SIG-M5 treated with dmso at 0.1 percent for 504 hours (cell line): ENCODE data around the gene COPZ1.

ENCODE experiments used
- DNase-seq: peaks from one replicate; lab custom pipeline; 2025; ENCODE audit not compliant: unreplicated experiment; lab: John Stamatoyannopoulos, UW

COPZ1 gene

DNA sequence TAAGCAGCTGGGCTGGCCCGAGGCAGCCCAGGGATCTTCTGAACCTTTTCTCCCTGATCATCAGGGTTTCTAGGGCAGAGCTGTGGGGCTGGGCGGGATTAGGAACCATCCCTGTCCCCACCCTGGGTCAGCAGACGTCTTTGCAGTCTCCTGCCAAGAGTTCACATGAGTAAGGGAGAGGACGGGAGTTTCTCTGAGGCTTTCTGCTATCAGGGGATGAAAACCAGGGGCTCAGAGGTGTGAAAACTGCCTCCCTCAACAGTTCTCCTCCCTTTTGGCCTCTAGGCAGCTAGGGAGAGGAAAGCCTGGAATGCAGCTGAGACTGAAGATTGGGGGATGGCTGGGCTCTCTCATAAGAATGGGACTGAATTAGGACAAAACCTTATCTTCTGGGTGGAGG lies 51.7 kb downstream of the COPZ1 start:
- no peak for DNase-seq

DNA sequence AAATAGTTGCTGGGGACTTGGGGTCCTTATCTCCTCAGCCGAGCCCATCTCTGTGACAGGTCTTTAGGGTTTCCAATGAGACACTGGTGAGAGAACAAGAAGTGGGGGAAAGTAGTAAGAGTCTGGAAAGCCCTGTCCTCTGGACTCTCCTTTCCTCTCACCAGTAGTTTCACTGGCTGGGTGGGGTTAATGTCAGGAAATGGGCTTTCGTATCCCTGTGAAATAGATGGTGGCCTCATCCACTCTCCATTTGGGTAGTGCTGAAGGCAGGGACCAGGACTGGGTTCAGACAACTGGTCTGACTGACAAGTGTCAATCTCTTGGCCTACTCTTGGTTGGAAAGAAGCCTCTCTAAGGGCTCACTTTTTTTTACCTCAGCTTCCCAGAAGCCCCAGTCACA lies 52.1 kb downstream of the COPZ1 start:
- DNase-seq, result no peak

GRCh38 chr12:54377797-54378515 lies 53.0 kb downstream of the COPZ1 start:
- no peak for DNase-seq

- no peak for DNase-seq
Observed at GRCh38 chr12:54378796-54379397, 54.0 kb downstream of the COPZ1 start.

DNA sequence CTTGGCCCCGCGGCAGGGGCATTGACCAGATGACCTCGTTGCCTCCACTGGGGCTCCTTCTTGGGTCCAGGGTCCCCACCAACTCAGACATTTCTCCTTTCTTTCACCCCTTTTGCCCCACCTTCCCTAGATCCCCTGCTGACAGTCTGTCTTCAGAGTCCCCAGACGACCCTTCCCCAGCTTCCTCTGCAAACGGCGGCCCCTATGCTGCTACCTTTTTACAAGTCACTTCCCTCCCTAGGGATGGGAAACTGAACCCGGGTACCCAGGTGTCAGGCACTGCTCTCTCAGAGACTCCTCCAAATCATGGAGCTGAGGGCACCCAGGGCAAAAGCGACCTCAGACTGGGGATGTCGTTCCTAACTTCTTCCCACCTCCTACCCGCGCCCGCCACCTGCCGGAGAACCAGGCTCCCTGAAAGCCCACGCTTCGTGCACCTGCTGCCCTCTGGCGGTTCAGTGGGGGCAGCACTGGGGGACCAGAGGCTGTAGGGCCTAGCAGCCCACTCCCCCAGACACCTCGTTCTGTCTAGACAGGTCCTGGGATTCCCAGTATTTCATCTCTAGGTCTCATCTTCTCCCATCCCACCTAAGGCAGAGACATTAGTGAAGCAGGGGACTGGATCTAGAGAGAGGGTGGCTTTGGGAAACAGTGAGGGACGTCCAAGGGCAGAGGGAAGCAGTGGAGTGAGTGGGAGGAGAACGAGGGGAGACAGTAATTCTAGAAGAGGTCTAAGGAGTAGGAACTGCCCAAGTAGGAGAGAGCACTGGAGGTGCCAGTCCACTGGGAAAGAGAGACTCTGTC lies 54.7 kb downstream of the COPZ1 start:
- peak; percentile 91 for DNase-seq

GRCh38 chr12:54381136-54381535 lies 56.2 kb downstream of the COPZ1 start:
- DNase-seq, result no peak

DNA sequence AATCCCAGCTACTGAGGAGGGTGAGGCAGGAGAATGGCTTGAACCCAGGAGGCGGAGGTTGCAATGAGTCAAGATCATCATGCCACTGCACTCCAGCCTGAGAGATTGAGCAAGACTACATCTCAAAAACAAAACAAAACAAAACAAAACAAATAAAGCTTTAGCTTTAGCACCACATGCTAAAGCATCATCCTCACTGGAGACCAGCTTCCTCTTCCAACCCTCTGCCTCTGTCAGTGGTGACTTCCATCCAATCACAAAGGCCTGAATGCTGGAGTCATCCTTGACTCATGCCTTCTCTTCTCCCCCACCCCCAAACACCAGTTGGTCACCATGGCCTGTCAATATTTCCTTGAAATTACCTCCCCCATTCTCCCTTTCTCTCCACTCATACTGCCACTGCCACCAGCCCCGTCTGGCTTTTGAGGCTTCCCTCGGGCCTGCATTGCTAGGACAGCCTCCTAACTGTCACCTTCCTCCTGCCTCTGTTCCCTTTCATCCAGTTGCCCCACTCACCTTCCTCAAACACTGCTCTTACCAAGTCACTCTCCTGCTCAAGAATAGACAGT lies 58.2 kb downstream of the COPZ1 start:
- DNase-seq, result peak; percentile 94

DNA sequence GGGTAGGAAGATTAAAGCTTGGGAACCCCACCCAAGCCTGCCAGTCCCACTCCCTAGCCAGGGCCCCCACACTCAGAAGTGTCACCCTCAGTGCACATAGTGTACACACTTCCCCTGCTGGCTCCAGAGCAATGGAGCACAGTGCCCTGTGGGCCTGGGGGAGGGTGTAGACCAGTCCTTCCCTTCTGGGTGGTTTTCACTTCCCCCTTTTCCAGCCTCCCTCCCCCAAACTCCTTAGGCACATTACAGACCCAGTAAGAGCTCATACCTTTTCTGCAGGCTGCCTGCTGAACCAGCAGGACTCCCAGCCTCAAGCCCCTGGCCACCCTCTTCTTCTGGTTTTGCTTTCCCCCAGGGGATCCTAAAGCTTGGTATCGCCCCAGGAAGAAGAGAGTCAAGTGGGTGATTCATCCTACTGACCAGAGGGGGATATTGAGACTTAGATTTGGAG lies 59.7 kb downstream of the COPZ1 start, which contains the start of gene ZNF385A:
Gene ZNF385A, minus strand, starts transcription at position 143 of the 451 bp plus-strand sequence. CDS start 219 bp downstream, outside the sequence.
- DNase-seq, result peak; percentile 99

DNA sequence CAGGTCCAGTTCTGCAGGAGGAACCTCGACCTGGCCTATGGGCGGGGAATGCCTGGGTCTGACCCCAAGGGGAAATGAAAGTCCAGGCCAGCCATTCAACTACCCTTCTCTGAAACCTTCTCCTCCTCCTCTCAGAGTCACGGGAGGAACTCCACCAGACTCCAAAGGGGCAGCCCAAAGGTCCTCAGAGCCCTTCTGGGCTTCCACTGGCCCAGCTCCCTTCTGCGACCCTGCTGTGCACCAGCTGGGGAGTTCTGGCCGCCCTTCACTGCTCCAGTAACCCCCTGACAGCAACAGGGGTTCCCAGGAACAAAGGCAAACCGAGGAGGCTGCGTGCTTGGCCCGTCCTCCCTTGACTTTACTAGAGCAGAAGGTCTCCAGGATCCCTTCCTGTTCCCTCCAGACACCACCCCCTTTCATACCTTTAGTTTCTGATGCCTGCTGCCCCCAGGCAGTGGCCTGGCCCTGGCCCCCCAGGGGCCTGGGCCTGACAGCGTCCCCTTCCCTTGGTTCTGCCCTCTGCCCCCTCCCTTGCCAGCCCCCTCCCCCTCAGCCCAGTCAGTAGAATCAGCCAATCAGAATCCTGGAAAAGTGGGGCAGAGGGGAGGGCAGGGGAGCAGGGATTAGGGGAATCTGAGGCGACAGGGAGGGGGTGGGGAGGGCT lies 60.5 kb downstream of the COPZ1 start:
- DNase-seq, result peak; percentile 50

- DNase-seq, result no peak
Observed at GRCh38 chr12:54386403-54387113, 61.6 kb downstream of the COPZ1 start.

DNA sequence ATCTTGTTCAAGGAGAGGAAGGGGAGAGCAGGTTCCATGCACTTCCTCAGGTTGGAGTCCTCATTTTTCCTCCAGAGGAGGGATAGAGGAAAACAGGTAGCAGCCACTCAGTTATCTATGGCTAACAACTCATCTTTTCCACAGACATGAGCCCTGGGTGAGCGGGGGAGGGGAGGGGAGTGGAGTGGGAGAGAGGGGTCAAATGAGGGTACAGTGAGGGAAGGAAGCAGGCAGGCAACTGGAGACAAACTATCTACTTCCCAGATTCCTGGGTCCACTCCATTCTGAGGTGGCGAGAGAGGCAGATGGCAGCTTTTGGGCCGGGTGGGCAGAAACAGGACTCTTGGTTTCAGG lies 62.2 kb downstream of the COPZ1 start:
- DNase-seq, result no peak

GRCh38 chr12:54388237-54389133 lies 63.6 kb downstream of the COPZ1 start:
- no peak for DNase-seq

DNA sequence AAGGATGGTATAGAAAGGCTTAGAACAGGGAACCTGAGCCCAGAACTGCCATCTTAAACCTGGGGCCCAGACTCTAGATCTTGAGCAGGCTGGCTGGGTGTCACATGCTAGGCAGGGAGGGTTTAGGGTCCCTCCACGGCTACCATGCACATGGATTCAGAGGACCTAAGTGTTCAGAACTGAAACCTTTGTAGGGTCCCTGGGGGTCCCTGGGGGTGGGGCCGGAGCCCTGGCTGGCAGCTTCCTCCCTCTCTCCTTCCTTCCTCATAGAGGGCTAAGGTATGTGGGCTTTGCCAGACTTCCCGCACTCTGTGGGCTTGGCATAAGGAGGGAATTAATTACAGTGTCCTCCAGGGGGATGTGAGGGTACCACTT lies 64.2 kb downstream of the COPZ1 start:
- no peak for DNase-seq

- no peak for DNase-seq
Observed at GRCh38 chr12:54389607-54390175, 64.8 kb downstream of the COPZ1 start.

DNA sequence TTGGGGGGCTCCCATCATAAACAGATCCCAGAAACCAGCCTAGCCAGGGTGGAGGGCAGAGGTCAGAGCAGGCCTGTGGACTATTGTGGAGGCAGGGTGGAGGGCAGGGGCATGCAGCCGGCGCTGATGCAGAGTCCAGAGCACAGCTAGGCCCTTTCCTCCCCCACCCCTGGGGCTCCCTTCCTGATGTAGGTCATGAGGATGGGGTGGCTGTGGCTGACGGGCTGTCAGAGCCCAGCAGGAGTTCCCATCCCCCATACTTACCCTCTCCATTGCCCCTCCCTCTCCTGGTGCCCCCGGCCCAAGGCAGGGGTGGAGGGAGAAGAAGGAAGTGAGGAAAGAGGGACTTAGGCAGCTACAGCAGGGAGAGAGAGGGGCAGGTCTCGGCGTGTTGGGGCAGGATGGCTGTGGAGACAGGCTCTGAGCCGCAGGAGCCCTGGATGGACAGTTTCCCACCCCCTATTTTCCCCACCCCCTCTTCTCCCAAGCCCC lies 65.3 kb downstream of the COPZ1 start:
- peak; percentile 13 for DNase-seq

- DNase-seq, result peak; percentile 36
Observed at GRCh38 chr12:54390668-54391551, 66.0 kb downstream of the COPZ1 start.

GRCh38 chr12:54392485-54393206 lies 67.7 kb downstream of the COPZ1 start:
- no peak for DNase-seq
